A549 (cell line): ENCODE measurements around the gene CHRNA4.

Experiments used
- CHD4 ChIP-seq: fragments of 200-600 bp; sonication (generic); IDR thresholded peaks from 2 replicates; pipeline ENCODE4 v1.6.1; 2016; ENCODE audit warnings: antibody characterized with exemption, mild to moderate bottlenecking, borderline replicate concordance
- CTCF ChIP-seq: fragments of >200 bp; sonication (Bioruptor Twin); formaldehyde crosslinking; IDR thresholded peaks from 3 replicates; pipeline ENCODE4 v1.5.1; 2016
- ELK1 ChIP-seq: fragments of 150-350 bp; IDR thresholded peaks from 2 replicates; pipeline ENCODE4 v1.6.1; 2014; ENCODE audit warnings: low read depth, mild to moderate bottlenecking, low read length
- JUN ChIP-seq, 2 experiments: fragments of >200 bp; sonication (Bioruptor Twin); formaldehyde crosslinking; IDR thresholded peaks; 2 replicates in 1 of 2; 3 replicates in 1 of 2; pipeline ENCODE4 v1.6.1; 2016 to 2017
- PBX3 ChIP-seq: IDR thresholded peaks from 2 replicates; pipeline ENCODE4 v1.6.1; 2012
- POLR2AphosphoS2 ChIP-seq: conservative IDR thresholded peaks from 2 replicates; pipeline ENCODE4 v1.6.1; 2012; ENCODE audit warnings: low read length, improper control_type of control experiment, inconsistent platforms
- RFX5 ChIP-seq: fragments of 450-650 bp; IDR thresholded peaks from 2 replicates; pipeline ENCODE4 v1.7.1; 2014; ENCODE audit warnings: antibody characterized with exemption, mild to moderate bottlenecking, moderate library complexity
- USF2 ChIP-seq: fragments of 450-650 bp; IDR thresholded peaks from 2 replicates; pipeline ENCODE4 v1.6.1; 2014; ENCODE audit warnings: antibody characterized with exemption

DNA sequence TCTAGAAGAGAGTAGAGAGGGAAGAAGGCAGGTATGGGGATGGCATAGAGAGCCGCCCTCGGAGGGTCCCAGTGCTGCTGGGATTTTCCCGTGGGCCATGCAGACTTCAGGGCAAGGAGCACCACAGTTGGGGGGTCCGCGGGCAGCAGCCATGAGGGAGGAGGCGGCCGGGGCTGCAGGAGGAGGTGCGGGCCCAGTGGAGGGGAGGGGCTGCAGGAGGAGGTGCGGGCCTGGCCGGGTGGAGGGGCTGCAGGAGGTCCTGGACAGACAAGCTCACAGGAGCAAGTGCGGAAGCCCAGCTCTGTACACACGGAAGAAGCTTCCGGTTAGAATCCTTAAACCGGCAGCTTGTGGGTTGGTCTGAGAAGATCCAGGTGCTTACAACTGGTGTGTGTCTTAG lies 34.6 kb upstream of the CHRNA4 start:
- TF ChIP-seq CTCF: no peak
- no peak for TF ChIP-seq POLR2AphosphoS2
- TF ChIP-seq CHD4: no peak
- TF ChIP-seq USF2: no peak
- no peak for TF ChIP-seq JUN (IDR thresholded peaks at IDR 0.05)
- TF ChIP-seq ELK1: no peak
- TF ChIP-seq PBX3: no peak
- no peak for TF ChIP-seq RFX5
